ENCODE measurements around the gene OTULIN.

OTULIN gene

DNA sequence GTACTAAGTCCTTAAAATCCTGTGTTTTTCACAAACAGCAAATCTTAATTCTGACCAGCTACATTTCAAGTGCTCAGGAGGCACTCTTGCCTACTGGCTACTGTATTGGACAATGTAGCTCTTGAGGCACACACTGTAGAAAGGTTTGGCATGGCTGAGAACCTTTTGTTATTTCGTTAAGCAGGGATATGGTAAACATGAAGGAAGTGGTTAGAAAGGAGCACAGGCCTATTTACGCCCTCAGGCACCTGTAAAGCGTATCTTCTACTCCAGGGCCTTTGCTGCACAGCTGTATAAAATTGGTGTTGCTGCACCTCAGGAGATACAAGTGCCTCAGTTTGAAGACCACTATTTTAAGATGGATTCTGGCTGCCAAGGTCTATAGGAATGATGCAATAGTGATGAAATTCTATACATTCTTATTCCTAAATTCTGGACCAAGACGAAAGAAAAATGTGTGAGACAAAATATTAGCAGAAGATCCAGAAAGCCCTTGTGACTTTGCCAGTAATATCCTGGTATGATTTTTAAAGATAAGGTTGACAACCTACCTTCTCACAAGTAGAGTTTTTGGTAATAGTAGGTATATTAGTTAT is 9.3 kb upstream of the OTULIN start:
- Histone ChIP-seq H3K27ac (ENCODE audit: low read length) (no peak overlapping the region), H3K9ac (ENCODE audit: low read length in 2 of 2) (no peak overlapping the region), H3K36me3 (ENCODE audit: control insufficient read depth in 2 of 2, insufficient read depth in 2 of 2, low read length in 2 of 2) (no peaks in the 10 kb centered on the region), H3K27me3 (ENCODE audit: control insufficient read depth in 1 of 2, insufficient read depth in 2 of 2, low read length in 2 of 2) (no peaks in the 10 kb centered on the region), H3K9me3 (ENCODE audit: control insufficient read depth in 2 of 2, low read length in 2 of 2) (no peaks in the 10 kb centered on the region), H3K4me1 (ENCODE audit: control insufficient read depth, insufficient read depth, low read length) (no peaks in the 10 kb centered on the region), H3K4me3 (ENCODE audit: low read length in 2 of 2) (no peak overlapping the region)

DNA sequence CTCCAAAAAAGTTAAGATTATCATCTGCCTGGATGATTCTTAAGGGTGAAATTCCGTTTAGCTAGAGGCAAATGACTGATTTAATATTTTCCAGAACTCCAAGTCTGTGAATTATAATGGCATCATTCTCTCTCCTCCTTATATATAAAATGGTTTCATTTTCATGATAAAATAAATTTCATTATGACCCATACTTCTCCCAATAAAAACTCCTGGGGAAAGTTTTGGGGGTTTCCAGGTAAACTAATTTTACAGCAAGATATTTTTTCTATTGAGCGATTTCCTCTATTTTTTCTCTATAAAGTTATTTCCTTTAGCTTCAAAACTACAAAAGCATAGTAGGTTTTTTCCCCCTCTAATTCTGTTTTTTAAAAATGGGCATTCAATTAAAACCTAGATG is 7.6 kb upstream of the OTULIN start:
- no peaks in the 10 kb centered on the region for H3K27me3 ChIP-seq (ENCODE audit: control insufficient read depth in 1 of 2, insufficient read depth in 2 of 2, low read length in 2 of 2)
- H3K4me1 ChIP-seq (ENCODE audit: control insufficient read depth, insufficient read depth, low read length): no peaks in the 10 kb centered on the region
- H3K27ac ChIP-seq (ENCODE audit: low read length): no peak overlapping the region
- H3K36me3 ChIP-seq (ENCODE audit: control insufficient read depth in 2 of 2, insufficient read depth in 2 of 2, low read length in 2 of 2): no peaks in the 10 kb centered on the region
- no peak overlapping the region for H3K4me3 ChIP-seq (ENCODE audit: low read length in 2 of 2)
- no peak overlapping the region for H3K9ac ChIP-seq (ENCODE audit: low read length in 2 of 2)
- H3K9me3 ChIP-seq (ENCODE audit: control insufficient read depth in 2 of 2, low read length in 2 of 2): no peaks in the 10 kb centered on the region

DNA sequence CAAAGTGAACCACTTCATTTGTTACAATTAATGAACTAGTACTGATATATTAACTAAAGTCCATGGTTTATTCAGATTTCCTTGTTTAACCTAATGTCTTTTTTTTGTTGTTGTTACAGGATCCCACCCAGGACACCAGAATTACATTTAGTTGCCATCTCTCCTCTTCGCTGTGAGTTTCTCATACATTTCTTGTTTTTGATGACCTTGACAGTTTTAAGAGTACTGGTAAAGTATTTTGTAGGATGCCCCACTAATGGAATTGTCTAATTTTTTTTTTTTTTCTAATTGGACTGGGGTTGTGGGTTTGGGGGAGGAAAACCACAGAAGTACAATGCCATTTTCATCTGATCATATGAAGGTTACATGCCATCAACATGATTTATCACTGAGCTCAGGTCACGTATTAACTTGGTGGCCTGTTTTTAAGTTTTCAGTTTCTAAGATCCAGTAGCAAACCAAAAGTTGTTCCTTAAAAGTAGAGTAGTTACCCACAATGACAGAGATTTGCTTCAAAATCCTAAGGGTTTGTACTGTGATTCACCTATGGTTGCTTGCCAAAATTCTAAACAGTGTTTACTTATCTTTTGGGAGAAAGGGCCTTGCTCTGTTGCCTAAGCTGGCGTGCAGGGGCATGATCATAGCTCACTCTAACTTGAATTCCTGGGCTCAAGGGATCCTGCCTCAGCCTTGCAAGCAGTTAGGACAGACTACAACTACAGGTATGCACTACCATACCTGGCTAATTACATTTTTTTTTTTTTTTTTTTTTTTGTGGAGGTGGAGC is 4.5 kb upstream of the OTULIN start:
- no peaks in the 10 kb centered on the region for H3K36me3 ChIP-seq (ENCODE audit: control insufficient read depth in 2 of 2, insufficient read depth in 2 of 2, low read length in 2 of 2)
- no peak overlapping the region for H3K4me3 ChIP-seq (ENCODE audit: low read length in 2 of 2)
- no peaks in the 10 kb centered on the region for H3K9me3 ChIP-seq (ENCODE audit: control insufficient read depth in 2 of 2, low read length in 2 of 2)
- no peaks in the 10 kb centered on the region for H3K27me3 ChIP-seq (ENCODE audit: control insufficient read depth in 1 of 2, insufficient read depth in 2 of 2, low read length in 2 of 2)
- no peak overlapping the region for H3K27ac ChIP-seq (ENCODE audit: low read length)
- peaks cover 13% of the 10 kb centered on the region for H3K4me1 ChIP-seq (ENCODE audit: control insufficient read depth, insufficient read depth, low read length)
- no peak overlapping the region for H3K9ac ChIP-seq (ENCODE audit: low read length in 2 of 2)

DNA sequence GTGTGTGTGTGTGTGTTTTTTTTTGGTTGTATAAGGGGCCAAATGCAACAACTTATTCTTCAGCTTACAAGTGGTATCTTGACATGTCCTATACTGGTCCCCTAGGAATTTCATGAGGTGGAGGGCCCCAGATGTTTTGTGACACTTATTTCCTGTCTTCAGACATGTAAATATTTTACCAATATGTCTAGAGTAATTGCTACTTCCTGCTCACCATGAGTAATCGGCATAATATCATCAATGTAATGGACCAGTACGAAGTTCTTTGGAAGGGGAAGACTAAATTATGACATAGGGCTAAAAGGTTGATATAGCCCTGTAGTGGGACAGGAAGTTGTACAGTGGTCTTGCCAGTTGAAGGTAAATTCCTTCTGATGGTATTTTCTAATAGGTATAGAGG is 3.7 kb upstream of the OTULIN start:
- no peak overlapping the region for H3K27ac ChIP-seq (ENCODE audit: low read length)
- peaks cover 21% of the 10 kb centered on the region for H3K4me1 ChIP-seq (ENCODE audit: control insufficient read depth, insufficient read depth, low read length)
- no peaks in the 10 kb centered on the region for H3K9me3 ChIP-seq (ENCODE audit: control insufficient read depth in 2 of 2, low read length in 2 of 2)
- H3K27me3 ChIP-seq (ENCODE audit: control insufficient read depth in 1 of 2, insufficient read depth in 2 of 2, low read length in 2 of 2): no peaks in the 10 kb centered on the region
- H3K36me3 ChIP-seq (ENCODE audit: control insufficient read depth in 2 of 2, insufficient read depth in 2 of 2, low read length in 2 of 2): no peaks in the 10 kb centered on the region
- no peak overlapping the region for H3K9ac ChIP-seq (ENCODE audit: low read length in 2 of 2)
- H3K4me3 ChIP-seq (ENCODE audit: low read length in 2 of 2): no peak overlapping the region

DNA sequence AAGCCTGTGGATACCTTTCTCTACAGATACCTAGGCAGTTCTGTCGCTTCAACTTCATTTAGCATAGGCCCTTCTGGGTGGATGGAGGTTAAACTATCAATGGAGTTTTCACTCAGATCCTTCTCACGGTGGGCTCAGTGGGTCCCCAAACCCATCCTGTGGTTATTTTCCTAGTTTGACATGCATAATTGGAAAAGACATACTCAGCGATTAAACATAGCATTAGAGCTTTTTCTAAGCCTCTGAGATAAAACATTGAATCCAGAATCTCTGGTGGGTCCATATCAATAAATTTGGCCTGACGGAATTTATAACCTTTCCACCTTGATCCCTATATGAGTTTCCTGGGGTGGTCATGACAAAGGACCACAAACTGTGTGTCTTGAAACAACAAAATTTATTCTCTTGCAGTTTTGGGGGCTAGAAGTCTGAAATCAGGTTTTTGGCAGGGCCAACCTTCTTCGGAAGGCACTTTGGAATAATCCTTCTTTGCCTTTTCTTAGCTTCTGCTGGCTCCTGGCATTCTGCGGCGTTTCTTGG is 1.7 kb upstream of the OTULIN start:
- H3K4me3 ChIP-seq (ENCODE audit: low read length in 2 of 2): no peak overlapping the region
- no peaks in the 10 kb centered on the region for H3K9me3 ChIP-seq (ENCODE audit: control insufficient read depth in 2 of 2, low read length in 2 of 2)
- no peak overlapping the region for H3K27ac ChIP-seq (ENCODE audit: low read length)
- no peaks in the 10 kb centered on the region for H3K27me3 ChIP-seq (ENCODE audit: control insufficient read depth in 1 of 2, insufficient read depth in 2 of 2, low read length in 2 of 2)
- H3K36me3 ChIP-seq (ENCODE audit: control insufficient read depth in 2 of 2, insufficient read depth in 2 of 2, low read length in 2 of 2): no peaks in the 10 kb centered on the region
- H3K9ac ChIP-seq (ENCODE audit: low read length in 2 of 2): peak overlapping the region in 1 of 2 donors; percentile 67
- peaks cover 33% of the 10 kb centered on the region for H3K4me1 ChIP-seq (ENCODE audit: control insufficient read depth, insufficient read depth, low read length)

DNA sequence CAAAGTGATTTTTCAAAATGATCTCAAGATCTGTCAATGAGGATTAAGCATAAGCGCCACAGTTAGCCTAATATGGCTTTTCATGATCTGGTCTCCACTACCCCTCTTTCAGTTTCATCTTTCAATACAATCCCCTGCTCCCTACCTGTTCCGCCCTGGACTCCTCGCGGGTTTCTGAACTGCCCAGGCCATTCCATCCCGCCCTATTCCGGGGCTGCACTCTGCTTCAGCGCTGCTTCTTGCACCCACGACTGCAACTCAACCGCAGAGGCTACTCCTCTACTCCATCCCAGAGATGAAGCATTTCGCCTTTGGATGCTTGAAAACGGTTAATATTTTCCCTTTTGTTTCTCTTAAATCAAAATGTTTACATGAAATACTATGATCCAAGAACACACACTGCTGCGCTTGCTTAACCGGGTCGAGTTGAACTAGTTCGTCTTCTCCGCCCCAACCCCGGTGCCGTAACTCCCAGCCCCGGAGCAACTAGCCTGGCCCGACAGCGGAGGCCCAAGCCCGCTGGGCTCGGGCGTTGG is 716 bp upstream of the OTULIN start:
- Histone ChIP-seq H3K4me1 (ENCODE audit: control insufficient read depth, insufficient read depth, low read length) (peaks cover 34% of the 10 kb centered on the region), H3K27ac (ENCODE audit: low read length) (peak overlapping the region; percentile 89), H3K9me3 (ENCODE audit: control insufficient read depth in 2 of 2, low read length in 2 of 2) (no peaks in the 10 kb centered on the region), H3K9ac (ENCODE audit: low read length in 2 of 2) (peak overlapping the region; percentile 67 to 86), H3K27me3 (ENCODE audit: control insufficient read depth in 1 of 2, insufficient read depth in 2 of 2, low read length in 2 of 2) (no peaks in the 10 kb centered on the region), H3K36me3 (ENCODE audit: control insufficient read depth in 2 of 2, insufficient read depth in 2 of 2, low read length in 2 of 2) (no peaks in the 10 kb centered on the region), H3K4me3 (ENCODE audit: low read length in 2 of 2) (peak overlapping the region; percentile 85 to 88)

DNA sequence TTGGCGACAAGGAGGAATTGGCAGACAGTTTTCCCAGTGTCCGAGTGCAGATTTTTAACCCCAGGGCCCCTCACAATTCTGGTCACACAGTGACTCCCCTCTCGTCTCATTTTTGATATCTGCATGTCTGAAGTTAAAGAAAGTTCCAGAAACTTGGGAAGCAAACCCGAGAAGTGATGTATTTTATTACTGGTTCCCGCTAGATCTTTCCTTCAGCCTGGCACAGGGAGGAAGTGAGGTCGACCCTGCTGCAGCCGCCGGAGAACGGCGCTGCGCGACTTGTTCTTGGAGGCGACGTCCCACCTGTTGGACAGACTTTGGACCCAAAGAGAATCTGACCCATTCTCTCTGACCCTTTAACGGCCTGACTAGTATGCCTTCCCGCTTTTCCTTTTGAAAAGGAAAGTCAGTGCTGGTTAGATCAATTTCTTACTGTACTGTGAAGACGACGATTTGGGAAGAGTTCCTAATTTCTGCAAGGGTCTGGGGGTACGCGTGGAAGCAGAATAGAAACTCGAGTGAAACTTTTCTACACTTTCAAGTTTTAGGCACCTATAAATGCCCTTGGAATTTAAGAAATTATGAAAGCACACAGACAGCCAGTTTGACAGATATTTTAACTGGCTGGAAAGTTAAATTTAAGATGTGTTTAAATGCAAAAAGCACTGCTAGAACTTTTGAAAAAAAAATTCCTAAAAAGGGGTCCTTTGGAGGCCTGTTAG is 744 bp downstream of the OTULIN start:
- peak overlapping the region; percentile 88 to 89 for H3K4me3 ChIP-seq (ENCODE audit: low read length in 2 of 2)
- no peaks in the 10 kb centered on the region for H3K9me3 ChIP-seq (ENCODE audit: control insufficient read depth in 2 of 2, low read length in 2 of 2)
- no peaks in the 10 kb centered on the region for H3K27me3 ChIP-seq (ENCODE audit: control insufficient read depth in 1 of 2, insufficient read depth in 2 of 2, low read length in 2 of 2)
- peaks cover 34% of the 10 kb centered on the region for H3K4me1 ChIP-seq (ENCODE audit: control insufficient read depth, insufficient read depth, low read length)
- no peaks in the 10 kb centered on the region for H3K36me3 ChIP-seq (ENCODE audit: control insufficient read depth in 2 of 2, insufficient read depth in 2 of 2, low read length in 2 of 2)
- H3K27ac ChIP-seq (ENCODE audit: low read length): peak overlapping the region; percentile 89
- peak overlapping the region; percentile 67 to 75 for H3K9ac ChIP-seq (ENCODE audit: low read length in 2 of 2)

DNA sequence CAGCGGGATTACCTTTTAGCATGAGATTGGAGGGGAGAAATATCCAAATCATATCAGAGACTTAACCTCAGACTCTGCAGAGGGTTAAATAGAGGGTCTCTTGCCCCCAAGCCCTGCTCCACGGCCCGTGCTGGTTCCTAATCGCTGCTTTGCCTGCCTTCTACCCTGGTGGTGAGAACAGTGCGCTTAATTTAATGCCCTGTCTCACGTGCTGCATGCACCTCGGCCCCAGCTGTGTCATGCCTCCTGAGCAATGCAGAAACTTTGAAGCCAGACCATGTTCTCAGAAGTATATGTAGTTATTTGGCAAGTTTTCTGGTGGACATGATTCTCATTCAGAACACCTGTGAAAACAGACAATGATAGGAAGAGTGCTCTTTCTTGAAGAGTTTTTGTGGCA is 1.4 kb downstream of the OTULIN start:
- H3K36me3 ChIP-seq (ENCODE audit: control insufficient read depth in 2 of 2, insufficient read depth in 2 of 2, low read length in 2 of 2): no peaks in the 10 kb centered on the region
- no peak overlapping the region for H3K27ac ChIP-seq (ENCODE audit: low read length)
- H3K4me1 ChIP-seq (ENCODE audit: control insufficient read depth, insufficient read depth, low read length): peaks cover 34% of the 10 kb centered on the region
- peak overlapping the region; percentile 51 to 67 for H3K9ac ChIP-seq (ENCODE audit: low read length in 2 of 2)
- no peaks in the 10 kb centered on the region for H3K9me3 ChIP-seq (ENCODE audit: control insufficient read depth in 2 of 2, low read length in 2 of 2)
- no peaks in the 10 kb centered on the region for H3K27me3 ChIP-seq (ENCODE audit: control insufficient read depth in 1 of 2, insufficient read depth in 2 of 2, low read length in 2 of 2)
- H3K4me3 ChIP-seq (ENCODE audit: low read length in 2 of 2): peak overlapping the region; percentile 88 to 89

DNA sequence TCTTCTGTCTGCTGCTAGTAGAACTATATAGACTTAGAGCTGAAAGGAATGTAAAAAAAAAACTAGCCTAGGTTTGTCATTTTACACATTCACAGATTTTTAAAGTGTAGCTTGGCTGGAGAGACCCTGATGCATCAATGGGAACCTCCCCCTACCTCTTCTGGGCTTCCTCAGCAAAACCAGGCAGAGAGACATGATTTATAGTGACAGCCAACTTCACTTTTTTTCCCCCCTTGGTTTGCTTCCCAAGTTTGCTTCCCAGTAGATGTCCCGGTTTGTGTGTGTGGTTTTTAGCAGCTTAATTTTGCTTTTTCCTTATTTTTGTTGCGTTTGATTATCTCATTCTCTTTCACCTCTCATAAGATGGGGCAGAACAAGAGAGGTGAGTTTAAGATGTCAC is 1.8 kb downstream of the OTULIN start:
- Histone ChIP-seq H3K27ac (ENCODE audit: low read length) (no peak overlapping the region), H3K36me3 (ENCODE audit: control insufficient read depth in 2 of 2, insufficient read depth in 2 of 2, low read length in 2 of 2) (no peaks in the 10 kb centered on the region), H3K4me3 (ENCODE audit: low read length in 2 of 2) (peak overlapping the region in 1 of 2 donors; percentile 88), H3K27me3 (ENCODE audit: control insufficient read depth in 1 of 2, insufficient read depth in 2 of 2, low read length in 2 of 2) (no peaks in the 10 kb centered on the region), H3K9me3 (ENCODE audit: control insufficient read depth in 2 of 2, low read length in 2 of 2) (no peaks in the 10 kb centered on the region), H3K9ac (ENCODE audit: low read length in 2 of 2) (peak overlapping the region in 1 of 2 donors; percentile 13), H3K4me1 (ENCODE audit: control insufficient read depth, insufficient read depth, low read length) (peaks cover 34% of the 10 kb centered on the region)

DNA sequence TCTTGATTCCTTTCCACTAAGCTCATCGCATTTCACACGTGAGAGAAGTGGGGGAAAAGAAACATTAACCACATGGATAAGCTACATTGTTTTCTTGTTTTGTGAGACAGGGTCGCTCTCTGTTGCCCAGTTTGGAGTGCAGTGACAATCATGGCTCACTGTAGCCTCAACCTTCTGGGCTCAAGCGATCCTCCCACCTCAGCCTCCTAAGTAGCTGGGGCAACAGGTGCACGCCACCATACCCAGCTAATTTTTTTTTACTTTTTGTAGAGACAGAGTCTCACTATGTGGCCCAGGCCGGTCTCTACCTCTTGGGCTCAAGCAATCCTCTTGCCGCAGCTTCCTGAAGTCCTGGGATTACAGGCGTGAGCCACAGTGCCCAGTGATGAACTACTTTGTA is 2.8 kb downstream of the OTULIN start:
- Histone ChIP-seq H3K9ac (ENCODE audit: low read length in 2 of 2) (no peak overlapping the region), H3K36me3 (ENCODE audit: control insufficient read depth in 2 of 2, insufficient read depth in 2 of 2, low read length in 2 of 2) (no peaks in the 10 kb centered on the region), H3K27ac (ENCODE audit: low read length) (no peak overlapping the region), H3K4me3 (ENCODE audit: low read length in 2 of 2) (no peak overlapping the region), H3K9me3 (ENCODE audit: control insufficient read depth in 2 of 2, low read length in 2 of 2) (no peaks in the 10 kb centered on the region), H3K4me1 (ENCODE audit: control insufficient read depth, insufficient read depth, low read length) (peaks cover 38% of the 10 kb centered on the region), H3K27me3 (ENCODE audit: control insufficient read depth in 1 of 2, insufficient read depth in 2 of 2, low read length in 2 of 2) (no peaks in the 10 kb centered on the region)

Measured in stomach smooth muscle (tissue), 2 donors.